Activated B cell treated with CpG ODN at 0.5 μM for 24 hours (primary cell): ENCODE measurements around the gene HOXC6. TPM values are rescaled to one million over a fixed set of nuclear protein-coding genes. Genes with fewer than 3 reads are reported as not detected.

Experiments used
- ATAC-seq: fragments of 200-7000 bp; cut with Tn5 transposase; one replicate; pipeline ENCODE4 v1.10.0; 2021; ENCODE audit warnings: low read depth, mild to moderate bottlenecking, moderate library complexity
- CTCF ChIA-PET: fragments of 350-600 bp; sonication (Branson Sonifier 250); formaldehyde crosslinking; loops from one replicate; lab custom pipeline; 2021; ENCODE audit warnings: antibody characterized with exemption; lab: Charles Lee
- POLR2A ChIA-PET: fragments of 350-600 bp; sonication (Branson Sonifier 250); formaldehyde crosslinking; loops from one replicate; lab custom pipeline; 2021; ENCODE audit warnings: antibody characterized with exemption; lab: Charles Lee
- DNase-seq: peaks from one replicate; pipeline ENCODE4 v3.0.0; 2022
- H3K27ac Mint-ChIP-seq: one replicate; pipeline ENCODE4 v1.8.0; 2020; ENCODE audit warnings: mixed read lengths
- H3K27me3 Mint-ChIP-seq: one replicate; pipeline ENCODE4 v1.8.0; 2021; ENCODE audit warnings: mixed read lengths
- H3K36me3 Mint-ChIP-seq: one replicate; pipeline ENCODE4 v1.8.0; 2021; ENCODE audit warnings: low read depth, mixed read lengths
- H3K4me1 Mint-ChIP-seq: one replicate; pipeline ENCODE4 v1.8.0; 2021; ENCODE audit warnings: mixed read lengths
- H3K4me3 Mint-ChIP-seq: one replicate; pipeline ENCODE4 v1.8.0; 2020; ENCODE audit warnings: mild to moderate bottlenecking, mixed read lengths
- H3K9me3 Mint-ChIP-seq: one replicate; pipeline ENCODE4 v1.8.0; 2020; ENCODE audit warnings: mixed read lengths
- intact Hi-C: fragments of 100-400 bp; cut with micrococcal nuclease; formaldehyde crosslinking; loops from one replicate; pipeline ENCODE4 v1.15.1; 2024
- total RNA-seq: library from RNA; stranded (reverse); gene quantifications from 2 replicates; pipeline ENCODE4 v1.2.3, GENCODE V29; 2022
- TF ChIP-seq, protein P1 (sequence below): fragments of 200-600 bp; IDR thresholded peaks from one replicate; pipeline ENCODE4 v1.8.0; 2022; ENCODE audit warnings: antibody characterized with exemption, mild to moderate bottlenecking

HOXC6 gene
- total RNA-seq, 1 donor from 2014 or later = not detected

DNA sequence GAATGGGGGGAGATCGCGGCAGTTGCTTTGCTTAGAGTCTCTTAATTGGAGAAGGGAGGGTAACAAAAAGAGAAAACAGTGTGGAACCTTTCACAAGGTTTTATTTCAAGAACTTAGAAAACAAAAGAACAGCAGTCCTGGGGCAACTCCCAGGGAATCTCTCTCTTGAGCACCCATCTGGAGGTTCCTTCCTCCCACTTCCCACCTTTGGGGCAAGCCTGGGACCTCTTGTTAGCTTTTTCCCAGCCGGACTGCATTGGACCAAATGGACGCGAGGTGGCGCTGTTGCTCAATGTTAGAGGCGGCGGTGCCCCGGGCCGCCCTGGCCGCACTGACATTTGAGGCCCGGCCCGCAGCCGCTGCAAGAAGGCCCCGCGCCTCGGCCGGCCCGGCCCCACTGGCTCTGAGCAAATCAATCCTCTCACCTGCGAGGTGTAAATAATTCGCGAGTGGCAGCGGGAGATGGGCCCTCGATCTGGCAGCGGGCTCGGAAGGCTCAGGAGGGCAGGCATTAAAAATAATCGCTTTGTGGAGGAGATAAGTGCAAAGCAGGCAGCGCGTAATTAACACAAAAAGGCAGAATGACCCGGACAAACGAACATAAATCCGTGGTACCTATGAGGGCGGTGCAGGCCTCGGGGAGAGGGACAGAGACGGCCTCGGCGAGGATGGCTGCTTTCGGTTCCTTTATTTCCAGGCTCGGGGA, 22.2 kb upstream of the HOXC6 start:
- Mint-ChIP-seq H3K9me3 (no peaks in the 10 kb centered on the region), H3K27me3 (peaks cover 77% of the 10 kb centered on the region), H3K4me1 (peaks cover 23% of the 10 kb centered on the region), H3K27ac (no peak overlapping the region), H3K36me3 (no peaks in the 10 kb centered on the region), H3K4me3 (peak overlapping the region; percentile 78)
- TF ChIP-seq, protein P1, sequence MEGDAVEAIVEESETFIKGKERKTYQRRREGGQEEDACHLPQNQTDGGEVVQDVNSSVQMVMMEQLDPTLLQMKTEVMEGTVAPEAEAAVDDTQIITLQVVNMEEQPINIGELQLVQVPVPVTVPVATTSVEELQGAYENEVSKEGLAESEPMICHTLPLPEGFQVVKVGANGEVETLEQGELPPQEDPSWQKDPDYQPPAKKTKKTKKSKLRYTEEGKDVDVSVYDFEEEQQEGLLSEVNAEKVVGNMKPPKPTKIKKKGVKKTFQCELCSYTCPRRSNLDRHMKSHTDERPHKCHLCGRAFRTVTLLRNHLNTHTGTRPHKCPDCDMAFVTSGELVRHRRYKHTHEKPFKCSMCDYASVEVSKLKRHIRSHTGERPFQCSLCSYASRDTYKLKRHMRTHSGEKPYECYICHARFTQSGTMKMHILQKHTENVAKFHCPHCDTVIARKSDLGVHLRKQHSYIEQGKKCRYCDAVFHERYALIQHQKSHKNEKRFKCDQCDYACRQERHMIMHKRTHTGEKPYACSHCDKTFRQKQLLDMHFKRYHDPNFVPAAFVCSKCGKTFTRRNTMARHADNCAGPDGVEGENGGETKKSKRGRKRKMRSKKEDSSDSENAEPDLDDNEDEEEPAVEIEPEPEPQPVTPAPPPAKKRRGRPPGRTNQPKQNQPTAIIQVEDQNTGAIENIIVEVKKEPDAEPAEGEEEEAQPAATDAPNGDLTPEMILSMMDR = peak; percentile 67
- ChIA-PET POLR2A (interaction anchor here (0.6 to 1.7 kb wide), 3 partner anchors 183 to 201 kb away, joined by 3 to 7 read pairs (median 5); partner anchors contain the start of gene SMUG1), CTCF (interaction anchor here (0.6 to 7.4 kb wide), 17 partner anchors 10 to 212 kb away, joined by 3 to 78 read pairs (median 6); partner anchors contain the start of genes HOXC10, HOXC4, HOXC5 and SMUG1)
- DNase-seq (peak; percentile 83), ATAC-seq (peak; percentile 89)
- intact Hi-C loops = loop anchor here (1.0 to 10.0 kb wide), 9 partner anchors 11 to 389 kb away; partner anchors contain the start of genes CISTR and HOXC5

DNA sequence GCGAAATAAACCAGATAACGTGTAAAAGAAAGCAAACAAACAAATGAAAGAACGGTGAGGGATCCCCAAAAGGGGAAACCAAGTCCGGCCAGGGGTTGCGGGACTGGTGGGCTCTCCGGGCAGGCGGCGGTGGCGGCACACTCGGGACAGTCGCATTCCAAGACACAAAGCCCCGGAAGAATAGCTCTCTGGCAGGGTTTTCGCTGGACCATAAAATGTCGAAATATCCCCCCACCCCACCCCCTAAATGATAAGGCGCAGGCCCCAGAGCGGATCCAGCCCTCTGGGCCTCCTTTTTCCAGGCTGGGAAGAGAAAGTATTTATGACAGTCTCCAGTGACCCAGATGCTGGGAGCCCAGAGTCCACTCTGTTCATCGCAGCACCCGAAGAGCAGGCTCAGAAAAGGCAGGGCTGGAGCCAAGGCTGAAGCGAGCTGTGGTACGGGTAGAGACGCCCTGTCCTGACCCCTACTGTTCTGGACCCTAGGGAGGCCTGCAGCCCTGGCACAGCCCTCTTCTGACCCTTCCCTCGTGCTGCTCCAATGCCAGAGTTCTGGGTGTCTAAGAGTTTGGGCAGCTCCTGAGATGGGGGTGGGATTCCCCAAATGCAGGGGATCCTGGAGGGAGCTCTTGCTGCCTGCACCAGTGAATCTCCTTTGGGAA, 21.6 kb upstream of the HOXC6 start:
- ATAC-seq (no peak), DNase-seq (no peak)
- CTCF ChIA-PET = interaction anchor here (0.9 to 7.4 kb wide), 13 partner anchors 11 to 212 kb away, joined by 3 to 78 read pairs (median 7); partner anchors contain the start of genes HOXC10, HOXC4, HOXC5 and HOXC6
- intact Hi-C loops = loop anchor here (1.0 to 10.0 kb wide), 9 partner anchors 11 to 388 kb away; partner anchors contain the start of genes CISTR and HOXC5
- POLR2A ChIA-PET = interaction anchor here (1.0 to 1.7 kb wide), 2 partner anchors 182 to 201 kb away, joined by 3 to 7 read pairs; partner anchors contain the start of gene SMUG1
- H3K9me3 Mint-ChIP-seq = no peaks in the 10 kb centered on the region
- no peaks in the 10 kb centered on the region for H3K36me3 Mint-ChIP-seq
- peaks cover 77% of the 10 kb centered on the region for H3K27me3 Mint-ChIP-seq
- H3K4me1 Mint-ChIP-seq = peaks cover 29% of the 10 kb centered on the region
- H3K4me3 Mint-ChIP-seq = peak overlapping the region; percentile 78
- TF ChIP-seq, protein P1 = no peak
- H3K27ac Mint-ChIP-seq = no peak overlapping the region

DNA sequence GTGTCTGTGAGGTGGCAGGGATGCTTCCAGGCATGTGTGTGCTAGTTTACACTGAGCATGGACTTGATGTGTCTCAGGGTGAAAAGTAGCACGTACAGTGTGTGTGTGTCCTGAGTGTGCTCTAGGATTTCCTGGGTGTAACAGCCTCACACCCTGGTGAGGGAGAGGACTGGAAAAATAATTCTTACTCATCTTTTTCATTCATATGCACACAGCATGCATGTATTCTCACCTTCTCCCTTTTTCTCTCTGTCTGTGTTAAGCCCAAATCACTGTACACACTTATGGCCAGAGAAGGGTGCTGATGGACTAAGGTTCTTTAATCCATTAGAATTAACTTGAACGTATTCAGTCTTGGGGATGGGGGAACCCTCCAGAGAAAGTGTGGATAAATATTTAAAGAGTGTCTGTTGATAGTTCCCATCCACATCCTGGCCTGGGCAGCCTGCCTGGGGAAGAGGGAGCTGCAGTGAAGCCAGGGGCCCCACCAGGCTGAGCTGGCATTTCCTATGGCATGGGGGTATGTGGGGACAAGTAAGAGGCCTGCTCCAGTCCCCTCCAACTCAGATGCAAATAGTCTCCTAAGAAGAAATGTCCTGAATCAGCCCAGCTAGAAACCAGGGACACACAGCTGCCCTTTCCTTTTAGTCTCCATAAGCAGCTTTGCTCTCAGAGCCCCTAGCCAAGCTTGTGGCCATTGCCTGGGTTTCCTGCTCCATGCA, 20.5 kb upstream of the HOXC6 start:
- Mint-ChIP-seq H3K4me1 (peaks cover 29% of the 10 kb centered on the region), H3K27ac (no peak overlapping the region), H3K4me3 (no peak overlapping the region), H3K9me3 (no peaks in the 10 kb centered on the region), H3K27me3 (peaks cover 73% of the 10 kb centered on the region), H3K36me3 (no peaks in the 10 kb centered on the region)
- TF ChIP-seq, protein P1 = no peak
- CTCF ChIA-PET = interaction anchor here (0.9 to 7.4 kb wide), 5 partner anchors 21 to 199 kb away, joined by 3 to 78 read pairs (median 8); partner anchors contain the start of genes HOXC5, HOXC6 and SMUG1
- POLR2A ChIA-PET = no interaction called here
- DNase-seq (no peak), ATAC-seq (no peak)
- intact Hi-C loops = loop anchor here (2.0 to 10.0 kb wide), 5 partner anchors 25 to 387 kb away; partner anchors contain the start of genes CISTR and HOXC5

DNA sequence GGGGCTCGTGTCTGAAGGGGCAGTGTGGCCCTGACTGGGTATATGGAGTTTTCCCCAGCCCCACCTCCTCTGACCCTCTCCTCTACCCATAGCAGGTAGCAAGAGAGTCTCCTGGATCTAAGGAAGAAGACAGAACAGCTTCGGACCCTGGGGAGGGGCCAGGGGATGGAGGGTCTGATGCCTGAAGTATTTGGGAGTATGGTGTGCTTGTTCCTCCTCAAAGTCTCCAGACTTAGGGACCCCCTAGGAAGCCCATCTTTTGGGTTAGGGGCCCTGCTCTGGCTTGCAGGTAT, 20.0 kb upstream of the HOXC6 start:
- Mint-ChIP-seq H3K4me1 (peaks cover 29% of the 10 kb centered on the region), H3K4me3 (no peak overlapping the region), H3K27ac (no peak overlapping the region), H3K36me3 (no peaks in the 10 kb centered on the region), H3K9me3 (no peaks in the 10 kb centered on the region), H3K27me3 (peaks cover 73% of the 10 kb centered on the region)
- ATAC-seq (no peak), DNase-seq (no peak)
- intact Hi-C loops = loop anchor here (5.0 to 10.0 kb wide), 4 partner anchors 39 to 387 kb away; partner anchors contain the start of gene CISTR
- TF ChIP-seq, protein P1 = no peak
- POLR2A ChIA-PET = no interaction called here
- CTCF ChIA-PET = interaction anchor here (1.0 to 7.4 kb wide), 4 partner anchors 24 to 199 kb away, joined by 5 to 78 read pairs (median 37); partner anchors contain the start of genes HOXC5 and SMUG1
